ENCODE data around the gene OCA2. TPM values are rescaled to one million over a fixed set of nuclear protein-coding genes. Genes with fewer than 3 reads are reported as not detected.
A peak's percentile ranks its signal among the peaks of the same experiment; 100 is the strongest.

The OCA2 gene
- total RNA-seq, 1 donor from 2014 or later = 0.79 TPM

- H3K4me3 Mint-ChIP-seq (ENCODE audit: low read depth) = no peak overlapping the region
- H3K4me1 Mint-ChIP-seq (ENCODE audit: low read depth) = no peaks in the 10 kb centered on the region
- TF ChIP-seq CTCF (IDR thresholded peaks at IDR 0.05; ENCODE audit: unreplicated experiment) = no peak
- H3K36me3 Mint-ChIP-seq (ENCODE audit: insufficient read depth) = peaks cover 27% of the 10 kb centered on the region
- H3K9me3 Mint-ChIP-seq (ENCODE audit: low read depth) = no peaks in the 10 kb centered on the region
- no peak for DNase-seq (ENCODE audit: low spot score, unreplicated experiment)
- no peak overlapping the region for H3K27ac Mint-ChIP-seq
- H3K27me3 Mint-ChIP-seq = peaks cover 6% of the 10 kb centered on the region
Measured at GRCh38 chr15:28114114-28114455, 15.0 kb upstream of the OCA2 start.

- Mint-ChIP-seq H3K36me3 (ENCODE audit: insufficient read depth) (peaks cover 27% of the 10 kb centered on the region), H3K4me1 (ENCODE audit: low read depth) (no peaks in the 10 kb centered on the region), H3K4me3 (ENCODE audit: low read depth) (no peak overlapping the region), H3K27me3 (peaks cover 10% of the 10 kb centered on the region), H3K9me3 (ENCODE audit: low read depth) (no peaks in the 10 kb centered on the region), H3K27ac (peak overlapping the region; percentile 67)
- no peak for TF ChIP-seq CTCF (IDR thresholded peaks at IDR 0.05; ENCODE audit: unreplicated experiment)
- DNase-seq (ENCODE audit: low spot score, unreplicated experiment) = no peak
Measured at GRCh38 chr15:28113394-28114113, 14.4 kb upstream of the OCA2 start.

- Mint-ChIP-seq H3K4me1 (ENCODE audit: low read depth) (no peaks in the 10 kb centered on the region), H3K36me3 (ENCODE audit: insufficient read depth) (peaks cover 27% of the 10 kb centered on the region)
- DNase-seq (ENCODE audit: low spot score, unreplicated experiment) = no peak
Measured at GRCh38 chr15:28112962-28113361, 13.8 kb upstream of the OCA2 start.

GRCh38 chr15:28112101-28112760 lies 13.1 kb upstream of the OCA2 start:
- H3K4me3 Mint-ChIP-seq (ENCODE audit: low read depth) = no peak overlapping the region
- peaks cover under 1% of the 10 kb centered on the region for H3K4me1 Mint-ChIP-seq (ENCODE audit: low read depth)
- TF ChIP-seq CTCF (IDR thresholded peaks at IDR 0.05; ENCODE audit: unreplicated experiment) = no peak
- peaks cover 20% of the 10 kb centered on the region for H3K36me3 Mint-ChIP-seq (ENCODE audit: insufficient read depth)
- peaks cover 17% of the 10 kb centered on the region for H3K27me3 Mint-ChIP-seq
- H3K27ac Mint-ChIP-seq = no peak overlapping the region
- DNase-seq (ENCODE audit: low spot score, unreplicated experiment) = no peak
- no peaks in the 10 kb centered on the region for H3K9me3 Mint-ChIP-seq (ENCODE audit: low read depth)

More at GRCh38 chr15:28112962-28113361, 13.8 kb upstream of the OCA2 start:
- Mint-ChIP-seq H3K4me3 (ENCODE audit: low read depth) (no peak overlapping the region), H3K27me3 (peaks cover 12% of the 10 kb centered on the region), H3K9me3 (ENCODE audit: low read depth) (no peaks in the 10 kb centered on the region), H3K27ac (no peak overlapping the region)
- TF ChIP-seq CTCF (IDR thresholded peaks at IDR 0.05; ENCODE audit: unreplicated experiment) = no peak

GRCh38 chr15:28111543-28111942 lies 12.4 kb upstream of the OCA2 start:
- no peak overlapping the region for H3K4me3 Mint-ChIP-seq (ENCODE audit: low read depth)
- no peak for TF ChIP-seq CTCF (IDR thresholded peaks at IDR 0.05; ENCODE audit: unreplicated experiment)
- no peak overlapping the region for H3K27ac Mint-ChIP-seq
- H3K9me3 Mint-ChIP-seq (ENCODE audit: low read depth) = no peaks in the 10 kb centered on the region
- DNase-seq (ENCODE audit: low spot score, unreplicated experiment) = no peak
- peaks cover 2% of the 10 kb centered on the region for H3K4me1 Mint-ChIP-seq (ENCODE audit: low read depth)
- H3K36me3 Mint-ChIP-seq (ENCODE audit: insufficient read depth) = peaks cover 20% of the 10 kb centered on the region
- H3K27me3 Mint-ChIP-seq = peaks cover 20% of the 10 kb centered on the region
